B cell (primary cell): ENCODE measurements around the gene RDH8. TPM values are rescaled to one million over a fixed set of nuclear protein-coding genes. Genes with fewer than 3 reads are reported as not detected.
A peak's percentile ranks its signal among the peaks of the same experiment; 100 is the strongest.

Experiments used
- ATAC-seq: fragments of 200-7000 bp; cut with Tn5 transposase; one replicate; pipeline ENCODE4 v1.10.0; 2021; ENCODE audit warnings: low read depth, mild to moderate bottlenecking, moderate number of reproducible peaks, moderate library complexity
- CTCF ChIA-PET: fragments of 350-600 bp; sonication (Branson Sonifier 250); formaldehyde crosslinking; loops from one replicate; lab custom pipeline; 2021; ENCODE audit warnings: antibody characterized with exemption, inconsistent platforms; lab: Charles Lee
- POLR2A ChIA-PET: fragments of 350-600 bp; sonication (Branson Sonifier 250); formaldehyde crosslinking; loops from one replicate; lab custom pipeline; 2021; ENCODE audit warnings: antibody characterized with exemption; lab: Charles Lee
- DNase-seq: peaks from one replicate; pipeline ENCODE4 v3.0.0; 2013
- H2AFZ ChIP-seq: 2 replicates; pipeline ENCODE4 v1.6.1; 2012; ENCODE audit warnings: mild to moderate bottlenecking, low read depth, low read length; ENCODE audit not compliant: insufficient read depth, poor library complexity, severe bottlenecking
- H3K27ac ChIP-seq, 2 donors: 1 replicate in 1 of 2; 2 replicates in 1 of 2; pipeline ENCODE4 v1.5.1; 2012 to 2013; ENCODE audit warnings: low read length in 2 of 2, mild to moderate bottlenecking in 2 of 2, moderate library complexity in 1 of 2
- H3K27me3 ChIP-seq, 4 experiments: fragments of 200-600 bp in 1 of 4; sonication (generic) in 1 of 4; replicated peaks in 1 of 4; 1 replicate in 2 of 4; 2 replicates in 2 of 4; pipeline versions ENCODE4 v1.6.1 to v1.7.0; 2013 to 2016; ENCODE audit warnings: low read length in 3 of 4, mild to moderate bottlenecking in 2 of 4, mixed read lengths in 1 of 4, moderate library complexity in 1 of 4; ENCODE audit not compliant: insufficient read depth in 4 of 4, control insufficient read depth in 3 of 4; ENCODE audit errors: control extremely low read depth in 1 of 4
- H3K36me3 ChIP-seq, 2 experiments: replicated peaks in 1 of 2; 1 replicate in 1 of 2; 2 replicates in 1 of 2; pipeline versions ENCODE4 v1.6.1 to v1.7.1; 2013; ENCODE audit warnings: low read length in 1 of 2; ENCODE audit not compliant: insufficient read depth in 2 of 2, control insufficient read depth in 1 of 2; ENCODE audit errors: control extremely low read depth in 1 of 2, extremely low read depth in 1 of 2
- H3K4me1 ChIP-seq, 2 donors: fragments of 200-600 bp in 1 of 2; sonication (generic) in 1 of 2; 1 replicate in 1 of 2; 2 replicates in 1 of 2; pipeline versions ENCODE4 v1.5.1 to v1.6.1; 2013 to 2017; ENCODE audit warnings: low read length in 2 of 2; ENCODE audit not compliant: control insufficient read depth in 2 of 2, insufficient read depth in 2 of 2
- H3K4me2 ChIP-seq: replicated peaks from 2 replicates; pipeline ENCODE3; 2012; ENCODE audit warnings: mild to moderate bottlenecking, low read depth, low read length; ENCODE audit not compliant: poor library complexity, severe bottlenecking
- H3K4me3 ChIP-seq, 5 experiments: fragments of 200-600 bp in 1 of 5; sonication (generic) in 1 of 5; 1 replicate in 3 of 5; 2 replicates in 2 of 5; pipeline versions ENCODE4 v1.5.1 to v1.7.0; 2011 to 2016; ENCODE audit warnings: low read length in 4 of 5, mild to moderate bottlenecking in 4 of 5, low read depth in 2 of 5, control low read depth in 1 of 5, moderate library complexity in 1 of 5; ENCODE audit not compliant: insufficient read depth in 1 of 5; ENCODE audit errors: control extremely low read depth in 1 of 5, extremely low read depth in 1 of 5
- H3K79me2 ChIP-seq: fragments of 200-600 bp; sonication (generic); one replicate; pipeline ENCODE4 v1.6.0; 2016; ENCODE audit warnings: low read length; ENCODE audit not compliant: control insufficient read depth, insufficient read depth
- H3K9ac ChIP-seq: fragments of 200-600 bp; sonication (generic); 2 replicates; pipeline ENCODE4 v1.6.1; 2017; ENCODE audit warnings: mild to moderate bottlenecking, low read length, moderate library complexity
- H3K9me3 ChIP-seq, 3 donors: one replicate each; pipeline versions ENCODE4 v1.6.1 to v1.7.1; 2013; ENCODE audit warnings: low read length in 2 of 3; ENCODE audit not compliant: control insufficient read depth in 2 of 3, insufficient read depth in 1 of 3; ENCODE audit errors: control extremely low read depth in 1 of 3
- H4K20me1 ChIP-seq: 2 replicates; pipeline ENCODE4 v1.6.0; 2012; ENCODE audit warnings: mild to moderate bottlenecking, low read length; ENCODE audit not compliant: insufficient read depth, control insufficient read depth, poor library complexity, severe bottlenecking
- H3K27ac Mint-ChIP-seq: one replicate; pipeline ENCODE4 v1.8.0; 2021; ENCODE audit warnings: mixed read lengths
- H3K27me3 Mint-ChIP-seq: one replicate; pipeline ENCODE4 v1.8.0; 2021; ENCODE audit warnings: mixed read lengths
- H3K4me1 Mint-ChIP-seq: one replicate; pipeline ENCODE4 v1.8.0; 2021; ENCODE audit warnings: mixed read lengths
- H3K4me3 Mint-ChIP-seq: one replicate; pipeline ENCODE4 v1.8.0; 2021; ENCODE audit warnings: mixed read lengths
- H3K9me3 Mint-ChIP-seq: one replicate; pipeline ENCODE4 v1.8.0; 2022; ENCODE audit warnings: mixed read lengths; ENCODE audit not compliant: insufficient read depth
- CTCF ChIP-seq: fragments of 200-600 bp; IDR thresholded peaks from one replicate; pipeline ENCODE4 v1.8.0; 2022; ENCODE audit warnings: antibody characterized with exemption, mild to moderate bottlenecking
- EZH2 ChIP-seq: IDR thresholded peaks from 2 replicates; pipeline ENCODE4 v1.6.1; 2012; ENCODE audit warnings: borderline replicate concordance, low read depth, mild to moderate bottlenecking, moderate library complexity, low read length; ENCODE audit not compliant: insufficient read depth, poor library complexity, severe bottlenecking
- WGBS: methylation state at CpG from one replicate; pipeline ENCODE4 v1.1.5; 2013; ENCODE audit warnings: missing lambda C conversion rate; ENCODE audit not compliant: insufficient coverage; 5-methylcytosine and 5-hydroxymethylcytosine counted together
- intact Hi-C: fragments of 100-400 bp; cut with micrococcal nuclease; formaldehyde crosslinking; loops from one replicate; pipeline ENCODE4 v1.10.0; 2022
- polyA plus RNA-seq: library from polyadenylated mRNA; depleted of rRNA; stranded (reverse); fragments of >200 nt; gene quantifications from 2 replicates; pipeline ENCODE4 v1.2.3, GENCODE V29; 2012
- total RNA-seq, 2 donors: library from RNA; stranded (reverse); fragments of 120-200 nt in 1 of 2; gene quantifications; 1 replicate in 1 of 2; 2 replicates in 1 of 2; pipeline versions ENCODE4 v1.2.3 to v1.2.4, GENCODE V29; 2013 to 2022

The RDH8 gene
- total and polyA plus RNA-seq, 2 donors (not counting 1 experiment from before 2014, with no cell fraction given): not detected

GRCh38 chr19:9966448-9966847 is 46.8 kb upstream of the RDH8 start:
- Mint-ChIP-seq H3K27ac (no peak overlapping the region), H3K4me1 (no peaks in the 10 kb centered on the region), H3K4me3 (no peak overlapping the region), H3K27me3 (peaks cover 44% of the 10 kb centered on the region), H3K9me3 (no peaks in the 10 kb centered on the region)
- Histone ChIP-seq H3K4me1 (no peaks in the 10 kb centered on the region), H3K9ac (no peak overlapping the region), H3K9me3 (peaks cover 0 to 4% (median 0%) of the 10 kb centered on the region in 3 donors), H3K4me3 (no peak overlapping the region), H3K79me2 (no peaks in the 10 kb centered on the region), H3K36me3 (no peaks in the 10 kb centered on the region), H3K4me2 (no peak overlapping the region), H3K27me3 (peaks cover 0 to 40% (median 6%) of the 10 kb centered on the region in 4 experiments), H4K20me1 (no peaks in the 10 kb centered on the region), H2AFZ (peak overlapping the region; percentile 42), H3K27ac (no peak overlapping the region)
- ChIA-PET CTCF (no interaction called here), POLR2A (no interaction called here)
- intact Hi-C loops: no loop called here
- ATAC-seq (no peak), DNase-seq (no peak)
- no peak for TF ChIP-seq CTCF
- 9% methylated on average over 29 of the region's 29 CpGs for WGBS

- POLR2A ChIA-PET: no interaction called here
- H3K4me2 ChIP-seq: no peak overlapping the region
- peaks cover 0 to 40% (median 6%) of the 10 kb centered on the region in 4 experiments for H3K27me3 ChIP-seq
- no peak for TF ChIP-seq CTCF
- no peak for TF ChIP-seq EZH2
- H3K27ac ChIP-seq: no peak overlapping the region
- Mint-ChIP-seq H3K9me3 (no peaks in the 10 kb centered on the region), H3K27ac (no peak overlapping the region), H3K4me1 (no peaks in the 10 kb centered on the region), H3K27me3 (peaks cover 42% of the 10 kb centered on the region), H3K4me3 (no peak overlapping the region)
- CTCF ChIA-PET: no interaction called here
- H4K20me1 ChIP-seq: no peaks in the 10 kb centered on the region
- H3K9me3 ChIP-seq: peaks cover 0 to 4% (median 0%) of the 10 kb centered on the region in 3 donors
- H3K79me2 ChIP-seq: no peaks in the 10 kb centered on the region
- no peaks in the 10 kb centered on the region for H3K36me3 ChIP-seq
- no CpG with 5 or more reads among the region's 4 CpGs for WGBS
- ATAC-seq (no peak), DNase-seq (no peak)
- no peak overlapping the region for H2AFZ ChIP-seq
- no peaks in the 10 kb centered on the region for H3K4me1 ChIP-seq
- no peak overlapping the region for H3K4me3 ChIP-seq
- H3K9ac ChIP-seq: no peak overlapping the region
- intact Hi-C loops: no loop called here
These were observed 46.0 kb upstream of the RDH8 start for GRCh38 chr19:9967326-9967725.
